Measurements from ENCODE around the gene ATF5.

ATF5 gene

DNA sequence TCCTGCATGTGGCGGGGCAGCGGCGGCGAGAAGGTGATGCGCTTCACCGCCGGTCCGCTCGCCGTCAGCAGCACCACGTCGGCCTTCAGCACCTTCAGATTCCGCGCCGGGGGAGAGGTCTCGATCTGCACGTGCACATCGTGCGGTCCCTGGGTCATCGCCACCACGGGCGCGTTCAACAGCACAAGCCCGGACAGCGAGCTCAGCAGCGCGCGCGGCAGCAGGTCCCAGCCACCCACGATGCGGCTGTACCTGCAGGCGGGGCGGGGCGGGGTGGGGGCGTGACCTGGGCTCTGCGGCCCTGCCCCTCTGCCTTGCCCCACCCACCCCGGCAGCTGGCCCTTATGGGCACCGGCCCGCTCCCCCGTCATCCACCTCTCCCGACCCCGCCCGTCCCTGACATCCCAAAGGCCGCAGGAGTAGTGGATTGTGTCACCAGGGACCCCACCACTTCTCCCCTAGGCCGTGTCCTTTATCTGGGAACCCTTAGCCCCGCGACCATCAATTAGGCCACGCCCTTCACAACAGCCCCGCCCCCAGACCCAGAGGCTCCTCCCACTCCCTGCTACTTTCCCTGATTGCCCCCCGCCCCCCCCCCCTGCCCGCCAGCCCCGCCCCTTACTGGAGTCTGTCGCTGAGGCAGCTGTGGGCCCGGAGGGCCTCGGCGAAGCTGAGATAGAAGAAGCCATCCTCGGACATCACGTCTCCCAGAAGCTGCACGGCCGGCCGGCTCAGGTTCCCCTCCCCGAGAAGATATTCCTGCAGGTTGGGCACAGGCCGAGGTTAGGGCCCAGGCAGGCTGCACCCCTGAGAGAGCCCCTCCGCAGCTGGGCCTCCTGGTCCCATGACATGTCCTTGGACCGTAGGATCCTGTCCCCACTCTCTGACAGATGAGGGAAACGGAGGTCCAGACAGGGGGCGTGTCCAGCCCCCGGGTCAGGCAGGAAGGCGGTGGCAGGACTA, 38.4 kb upstream of the ATF5 start:
- peak overlapping the region; percentile 47 for H3K4me2 ChIP-seq (ENCODE audit: low read length, poor library complexity, severe bottlenecking)
- H3K9ac ChIP-seq (ENCODE audit: low read length): no peak overlapping the region
- H3K18ac ChIP-seq (ENCODE audit: low read depth in 1 of 2, low read length in 2 of 2): peak overlapping the region in 1 of 2 experiments; percentile 40
- no peak overlapping the region for H2AFZ ChIP-seq (ENCODE audit: low read depth, low read length)
- H2BK120ac ChIP-seq (ENCODE audit: low read depth, low read length): no peak overlapping the region
- no peak overlapping the region for H2BK15ac ChIP-seq (ENCODE audit: low read depth, poor library complexity, severe bottlenecking)
- peaks cover 0 to 8% of the 10 kb centered on the region in 2 experiments for H3K27me3 ChIP-seq (ENCODE audit: control insufficient read depth in 1 of 2, insufficient read depth in 1 of 2, low read length in 2 of 2)
- H4K8ac ChIP-seq (ENCODE audit: low read length): no peak overlapping the region
- H2BK12ac ChIP-seq (ENCODE audit: low read length in 2 of 2): peak overlapping the region in 1 of 2 experiments; percentile 84
- 19% methylated on average over 66 of the region's 69 CpGs for WGBS
- H3K79me1 ChIP-seq (replicated peaks; ENCODE audit: low read length, poor library complexity, severe bottlenecking): peaks cover 2% of the 10 kb centered on the region
- peak overlapping the region in 1 of 2 experiments; percentile 66 for H3K14ac ChIP-seq (ENCODE audit: low read length in 2 of 2)
- H2BK5ac ChIP-seq (ENCODE audit: low read depth, low read length, poor library complexity, severe bottlenecking): no peak overlapping the region
- H3K9me3 ChIP-seq (ENCODE audit: control insufficient read depth, low read length): no peaks in the 10 kb centered on the region
- no peak overlapping the region for H3K27ac ChIP-seq (ENCODE audit: low read length, poor library complexity, severe bottlenecking)
- peak overlapping the region in 1 of 2 experiments; percentile 44 for H3K4me3 ChIP-seq (ENCODE audit: insufficient read depth in 1 of 2, low read depth in 1 of 2, low read length in 2 of 2)
- H2AK5ac ChIP-seq (ENCODE audit: low read length, severe bottlenecking): no peak overlapping the region
- H3K23ac ChIP-seq (ENCODE audit: low read length in 2 of 2): peak overlapping the region in 1 of 2 experiments; percentile 14
- DNase-seq: no peak
- H4K91ac ChIP-seq (ENCODE audit: low read length): no peak overlapping the region
- H3K4me1 ChIP-seq (ENCODE audit: control insufficient read depth, insufficient read depth, low read depth, low read length): peaks cover 12% of the 10 kb centered on the region
- H3K4ac ChIP-seq (ENCODE audit: low read depth in 1 of 2, low read length in 2 of 2): peak overlapping the region in 1 of 2 experiments; percentile 18
- peaks cover 13 to 36% of the 10 kb centered on the region in 2 experiments for H3K36me3 ChIP-seq (ENCODE audit: control insufficient read depth in 1 of 2, insufficient read depth in 2 of 2, low read depth in 1 of 2, low read length in 2 of 2)

DNA sequence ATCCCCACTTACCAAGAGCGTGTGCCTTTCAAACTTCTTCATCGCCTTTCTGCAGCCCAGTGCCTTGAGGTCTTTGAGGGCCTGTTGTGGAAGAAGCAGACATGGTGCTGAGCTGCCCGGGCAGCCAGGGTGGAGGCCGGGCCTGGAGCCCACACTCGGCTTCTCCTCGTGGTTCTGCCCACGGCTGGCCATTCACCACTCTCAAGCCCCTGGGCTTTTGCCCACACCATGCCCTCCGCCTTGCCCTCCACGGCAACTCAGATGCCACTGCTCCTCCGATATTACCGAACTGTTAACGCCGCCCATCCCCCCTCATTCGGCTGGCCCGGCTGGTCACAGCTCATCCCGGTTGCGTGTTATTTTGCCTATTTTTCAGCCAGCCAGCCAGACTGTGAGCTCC, 37.6 kb upstream of the ATF5 start:
- no peak overlapping the region for H3K4me2 ChIP-seq (ENCODE audit: low read length, poor library complexity, severe bottlenecking)
- no peak overlapping the region for H4K91ac ChIP-seq (ENCODE audit: low read length)
- peaks cover 0 to 8% of the 10 kb centered on the region in 2 experiments for H3K27me3 ChIP-seq (ENCODE audit: control insufficient read depth in 1 of 2, insufficient read depth in 1 of 2, low read length in 2 of 2)
- peak overlapping the region in 1 of 2 experiments; percentile 26 for H2BK12ac ChIP-seq (ENCODE audit: low read length in 2 of 2)
- no peak overlapping the region for H2BK120ac ChIP-seq (ENCODE audit: low read depth, low read length)
- H3K9ac ChIP-seq (ENCODE audit: low read length): no peak overlapping the region
- peaks cover 2% of the 10 kb centered on the region for H3K79me1 ChIP-seq (replicated peaks; ENCODE audit: low read length, poor library complexity, severe bottlenecking)
- H2BK15ac ChIP-seq (ENCODE audit: low read depth, poor library complexity, severe bottlenecking): no peak overlapping the region
- no peak overlapping the region for H3K23ac ChIP-seq (ENCODE audit: low read length in 2 of 2)
- H2AFZ ChIP-seq (ENCODE audit: low read depth, low read length): no peak overlapping the region
- H3K4me1 ChIP-seq (ENCODE audit: control insufficient read depth, insufficient read depth, low read depth, low read length): peaks cover 18% of the 10 kb centered on the region
- H3K9me3 ChIP-seq (ENCODE audit: control insufficient read depth, low read length): no peaks in the 10 kb centered on the region
- no peak overlapping the region for H3K14ac ChIP-seq (ENCODE audit: low read length in 2 of 2)
- H2BK5ac ChIP-seq (ENCODE audit: low read depth, low read length, poor library complexity, severe bottlenecking): no peak overlapping the region
- no peak overlapping the region for H2AK5ac ChIP-seq (ENCODE audit: low read length, severe bottlenecking)
- DNase-seq: no peak
- 90% methylated on average over 17 of the region's 17 CpGs for WGBS
- H3K36me3 ChIP-seq (ENCODE audit: control insufficient read depth in 1 of 2, insufficient read depth in 2 of 2, low read depth in 1 of 2, low read length in 2 of 2): peaks cover 7 to 34% of the 10 kb centered on the region in 2 experiments
- no peak overlapping the region for H3K4ac ChIP-seq (ENCODE audit: low read depth in 1 of 2, low read length in 2 of 2)
- no peak overlapping the region for H3K4me3 ChIP-seq (ENCODE audit: insufficient read depth in 1 of 2, low read depth in 1 of 2, low read length in 2 of 2)
- no peak overlapping the region for H3K18ac ChIP-seq (ENCODE audit: low read depth in 1 of 2, low read length in 2 of 2)
- no peak overlapping the region for H3K27ac ChIP-seq (ENCODE audit: low read length, poor library complexity, severe bottlenecking)
- no peak overlapping the region for H4K8ac ChIP-seq (ENCODE audit: low read length)

DNA sequence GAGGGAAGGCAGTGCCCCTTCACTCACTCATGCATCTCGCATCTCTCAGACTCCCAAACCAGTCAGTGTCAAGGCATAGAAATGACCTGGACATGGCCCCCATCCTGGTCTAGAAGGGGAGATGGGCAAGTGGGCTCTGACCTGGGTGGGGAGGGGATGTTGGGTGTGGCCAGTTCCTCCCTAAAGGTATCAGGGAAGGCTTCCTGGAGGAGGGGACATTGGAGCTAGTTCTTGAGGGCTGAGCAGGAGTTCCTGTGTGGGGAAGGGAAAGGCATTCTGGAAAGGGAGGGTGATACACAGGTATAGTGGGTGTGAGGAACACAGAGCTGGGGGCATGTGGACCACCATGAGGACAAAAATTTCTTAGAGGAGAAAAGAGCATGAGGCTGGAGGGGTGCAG, 36.3 kb upstream of the ATF5 start:
- Histone ChIP-seq H2BK5ac (ENCODE audit: low read depth, low read length, poor library complexity, severe bottlenecking) (no peak overlapping the region), H2BK15ac (ENCODE audit: low read depth, poor library complexity, severe bottlenecking) (no peak overlapping the region), H2BK12ac (ENCODE audit: low read length in 2 of 2) (no peak overlapping the region), H3K18ac (ENCODE audit: low read depth in 1 of 2, low read length in 2 of 2) (no peak overlapping the region), H3K27ac (ENCODE audit: low read length, poor library complexity, severe bottlenecking) (no peak overlapping the region), H3K4me2 (ENCODE audit: low read length, poor library complexity, severe bottlenecking) (no peak overlapping the region), H2BK120ac (ENCODE audit: low read depth, low read length) (no peak overlapping the region), H3K14ac (ENCODE audit: low read length in 2 of 2) (no peak overlapping the region), H3K23ac (ENCODE audit: low read length in 2 of 2) (no peak overlapping the region), H3K36me3 (ENCODE audit: control insufficient read depth in 1 of 2, insufficient read depth in 2 of 2, low read depth in 1 of 2, low read length in 2 of 2) (peaks cover 4 to 25% of the 10 kb centered on the region in 2 experiments), H3K4ac (ENCODE audit: low read depth in 1 of 2, low read length in 2 of 2) (no peak overlapping the region), H3K9ac (ENCODE audit: low read length) (no peak overlapping the region), H4K8ac (ENCODE audit: low read length) (no peak overlapping the region), H2AK5ac (ENCODE audit: low read length, severe bottlenecking) (no peak overlapping the region), H3K9me3 (ENCODE audit: control insufficient read depth, low read length) (no peaks in the 10 kb centered on the region), H2AFZ (ENCODE audit: low read depth, low read length) (no peak overlapping the region), H4K91ac (ENCODE audit: low read length) (no peak overlapping the region), H3K4me1 (ENCODE audit: control insufficient read depth, insufficient read depth, low read depth, low read length) (peaks cover 27% of the 10 kb centered on the region), H3K27me3 (ENCODE audit: control insufficient read depth in 1 of 2, insufficient read depth in 1 of 2, low read length in 2 of 2) (peaks cover 0 to 8% of the 10 kb centered on the region in 2 experiments), H3K79me1 (replicated peaks; ENCODE audit: low read length, poor library complexity, severe bottlenecking) (peaks cover 2% of the 10 kb centered on the region), H3K4me3 (ENCODE audit: insufficient read depth in 1 of 2, low read depth in 1 of 2, low read length in 2 of 2) (no peak overlapping the region)
- no peak for DNase-seq
- WGBS: no CpG with 5 or more reads among the region's 1 CpG

DNA sequence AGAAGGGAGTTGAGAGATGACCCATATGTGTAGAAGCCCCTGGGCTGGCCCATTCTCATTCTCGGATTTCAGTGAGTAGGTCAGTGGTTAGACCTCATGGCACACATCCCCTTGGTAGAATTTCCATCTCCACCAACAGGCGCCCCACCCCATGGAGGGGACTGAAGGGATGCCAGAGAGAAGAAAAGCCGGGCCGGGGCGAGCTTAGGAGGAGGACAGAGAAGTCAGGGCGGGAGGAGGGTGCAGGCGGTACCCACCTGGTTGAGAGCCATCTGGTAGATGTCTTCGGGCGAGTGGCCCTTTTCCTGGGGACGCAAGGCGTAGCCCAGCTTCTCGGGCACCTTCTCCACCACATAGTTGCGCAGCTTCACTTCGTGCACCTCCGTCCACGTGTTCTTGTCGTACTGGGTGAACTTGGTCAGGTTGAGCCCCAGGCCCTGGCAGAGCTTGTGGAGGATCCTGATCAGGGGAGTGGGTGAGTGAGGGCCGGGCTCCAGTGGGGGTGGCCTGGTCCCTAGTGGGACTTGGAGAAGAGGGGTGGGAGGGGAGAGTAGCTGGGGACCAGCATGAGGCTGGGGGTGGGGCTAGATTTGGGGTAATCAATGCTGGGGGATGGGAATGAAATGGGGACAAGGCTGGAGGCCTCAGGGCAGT, 34.9 kb upstream of the ATF5 start:
- 93% methylated on average over 17 of the region's 18 CpGs for WGBS
- H2BK12ac ChIP-seq (ENCODE audit: low read length in 2 of 2): no peak overlapping the region
- H2BK120ac ChIP-seq (ENCODE audit: low read depth, low read length): no peak overlapping the region
- no peak overlapping the region for H2AFZ ChIP-seq (ENCODE audit: low read depth, low read length)
- H3K36me3 ChIP-seq (ENCODE audit: control insufficient read depth in 1 of 2, insufficient read depth in 2 of 2, low read depth in 1 of 2, low read length in 2 of 2): peaks cover 0 to 12% of the 10 kb centered on the region in 2 experiments
- H3K4me3 ChIP-seq (ENCODE audit: insufficient read depth in 1 of 2, low read depth in 1 of 2, low read length in 2 of 2): no peak overlapping the region
- H3K9me3 ChIP-seq (ENCODE audit: control insufficient read depth, low read length): no peaks in the 10 kb centered on the region
- H3K4me2 ChIP-seq (ENCODE audit: low read length, poor library complexity, severe bottlenecking): no peak overlapping the region
- H2AK5ac ChIP-seq (ENCODE audit: low read length, severe bottlenecking): no peak overlapping the region
- H2BK5ac ChIP-seq (ENCODE audit: low read depth, low read length, poor library complexity, severe bottlenecking): no peak overlapping the region
- H4K91ac ChIP-seq (ENCODE audit: low read length): no peak overlapping the region
- peak overlapping the region; percentile 33 for H2BK15ac ChIP-seq (ENCODE audit: low read depth, poor library complexity, severe bottlenecking)
- H3K27ac ChIP-seq (ENCODE audit: low read length, poor library complexity, severe bottlenecking): no peak overlapping the region
- no peak overlapping the region for H4K8ac ChIP-seq (ENCODE audit: low read length)
- H3K23ac ChIP-seq (ENCODE audit: low read length in 2 of 2): no peak overlapping the region
- H3K27me3 ChIP-seq (ENCODE audit: control insufficient read depth in 1 of 2, insufficient read depth in 1 of 2, low read length in 2 of 2): peaks cover 0 to 8% of the 10 kb centered on the region in 2 experiments
- peaks cover 2% of the 10 kb centered on the region for H3K79me1 ChIP-seq (replicated peaks; ENCODE audit: low read length, poor library complexity, severe bottlenecking)
- H3K9ac ChIP-seq (ENCODE audit: low read length): no peak overlapping the region
- H3K4ac ChIP-seq (ENCODE audit: low read depth in 1 of 2, low read length in 2 of 2): no peak overlapping the region
- no peak for DNase-seq
- H3K14ac ChIP-seq (ENCODE audit: low read length in 2 of 2): no peak overlapping the region
- no peak overlapping the region for H3K18ac ChIP-seq (ENCODE audit: low read depth in 1 of 2, low read length in 2 of 2)
- H3K4me1 ChIP-seq (ENCODE audit: control insufficient read depth, insufficient read depth, low read depth, low read length): peaks cover 27% of the 10 kb centered on the region
